GM12875 (cell line): ENCODE data around the gene WWOX.

Experiments
- H3K4me3 ChIP-seq: one replicate; pipeline ENCODE4 v1.5.1; 2011; ENCODE audit warnings: low read depth, low read length, control low read depth
- CTCF ChIP-seq: IDR thresholded peaks from 2 replicates; pipeline ENCODE4 v1.5.1; 2011; ENCODE audit warnings: low read depth, mild to moderate bottlenecking, control low read depth, inconsistent platforms, low read length, moderate library complexity, borderline replicate concordance; ENCODE audit not compliant: insufficient read depth

The WWOX gene

DNA sequence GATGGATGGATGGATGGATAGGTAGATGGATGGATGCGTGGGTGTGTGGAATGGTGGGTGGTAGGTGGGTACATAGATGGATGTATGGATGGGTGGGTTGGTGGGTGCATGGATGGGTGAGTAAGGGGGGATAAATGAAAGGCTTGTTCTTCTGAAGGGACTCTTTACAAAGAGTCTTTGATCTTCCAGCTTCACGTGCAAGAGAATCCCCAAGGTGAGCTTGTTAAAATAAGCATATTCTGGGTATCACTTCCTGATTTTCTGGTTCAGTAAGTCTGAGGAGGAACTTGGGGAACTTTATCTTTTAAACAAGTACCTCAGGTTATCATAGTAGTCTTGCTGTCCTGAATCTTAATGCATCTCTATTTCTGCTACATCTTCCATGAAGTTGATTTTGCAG is 862.0 kb downstream of the WWOX start:
- TF ChIP-seq CTCF = no peak
- no peak overlapping the region for H3K4me3 ChIP-seq

- TF ChIP-seq CTCF = no peak
- H3K4me3 ChIP-seq = no peak overlapping the region
These were observed 863.0 kb downstream of the WWOX start for GRCh38 chr16:78962457-78962929.

DNA sequence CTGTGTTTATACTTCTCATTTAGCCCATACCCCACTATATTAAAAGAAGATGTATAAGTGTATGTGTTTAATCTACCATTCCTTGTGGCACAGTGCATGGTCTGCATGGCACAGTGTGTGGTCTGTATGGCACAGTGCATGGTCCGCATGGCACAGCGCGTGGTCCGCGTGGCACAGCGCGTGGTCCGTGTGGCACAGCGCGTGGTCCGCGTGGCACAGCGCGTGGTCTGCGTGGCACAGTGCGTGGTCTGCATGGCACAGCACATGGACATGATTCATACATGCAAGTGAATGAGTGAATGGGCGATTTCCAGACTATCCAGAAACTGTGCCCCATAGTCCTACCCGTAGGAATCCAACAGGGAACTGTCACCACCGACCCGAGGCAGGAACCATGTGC is 868.5 kb downstream of the WWOX start:
- H3K4me3 ChIP-seq = no peak overlapping the region
- no peak for TF ChIP-seq CTCF

- H3K4me3 ChIP-seq = no peak overlapping the region
- no peak for TF ChIP-seq CTCF
These were observed 870.3 kb downstream of the WWOX start for GRCh38 chr16:78969721-78970120.

- no peak for TF ChIP-seq CTCF
- H3K4me3 ChIP-seq = no peak overlapping the region
These were observed 871.2 kb downstream of the WWOX start for GRCh38 chr16:78970650-78971049.

DNA sequence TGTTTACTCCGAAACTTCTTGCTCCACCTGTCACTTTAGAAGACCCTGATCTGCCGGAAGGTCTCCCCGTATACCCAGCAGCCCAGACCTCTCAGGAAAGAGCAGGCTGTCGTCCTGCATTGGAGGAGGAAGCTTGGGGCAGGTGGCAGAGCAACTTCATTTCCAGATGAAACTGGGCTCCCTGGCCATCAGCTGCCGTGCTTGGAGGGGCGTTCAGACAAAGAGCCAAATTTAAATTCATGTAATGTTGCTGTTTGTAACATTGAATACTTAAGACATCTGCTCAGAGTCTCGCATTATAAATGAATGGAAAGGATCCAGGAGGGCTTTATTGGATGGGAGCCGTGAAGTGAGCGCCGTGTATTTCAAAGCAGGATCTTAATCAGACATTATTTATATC is 872.6 kb downstream of the WWOX start:
- no peak overlapping the region for H3K4me3 ChIP-seq
- no peak for TF ChIP-seq CTCF

GRCh38 chr16:78972986-78973385 is 873.5 kb downstream of the WWOX start:
- no peak for TF ChIP-seq CTCF
- H3K4me3 ChIP-seq = no peak overlapping the region
